SKM-1 treated with dmso at 0.1 percent for 144 hours (cell line): ENCODE results near the gene LTC4S.

Experiments used
- DNase-seq: peaks from one replicate; lab custom pipeline; 2025; ENCODE audit not compliant: unreplicated experiment; lab: John Stamatoyannopoulos, UW

Gene LTC4S

DNA sequence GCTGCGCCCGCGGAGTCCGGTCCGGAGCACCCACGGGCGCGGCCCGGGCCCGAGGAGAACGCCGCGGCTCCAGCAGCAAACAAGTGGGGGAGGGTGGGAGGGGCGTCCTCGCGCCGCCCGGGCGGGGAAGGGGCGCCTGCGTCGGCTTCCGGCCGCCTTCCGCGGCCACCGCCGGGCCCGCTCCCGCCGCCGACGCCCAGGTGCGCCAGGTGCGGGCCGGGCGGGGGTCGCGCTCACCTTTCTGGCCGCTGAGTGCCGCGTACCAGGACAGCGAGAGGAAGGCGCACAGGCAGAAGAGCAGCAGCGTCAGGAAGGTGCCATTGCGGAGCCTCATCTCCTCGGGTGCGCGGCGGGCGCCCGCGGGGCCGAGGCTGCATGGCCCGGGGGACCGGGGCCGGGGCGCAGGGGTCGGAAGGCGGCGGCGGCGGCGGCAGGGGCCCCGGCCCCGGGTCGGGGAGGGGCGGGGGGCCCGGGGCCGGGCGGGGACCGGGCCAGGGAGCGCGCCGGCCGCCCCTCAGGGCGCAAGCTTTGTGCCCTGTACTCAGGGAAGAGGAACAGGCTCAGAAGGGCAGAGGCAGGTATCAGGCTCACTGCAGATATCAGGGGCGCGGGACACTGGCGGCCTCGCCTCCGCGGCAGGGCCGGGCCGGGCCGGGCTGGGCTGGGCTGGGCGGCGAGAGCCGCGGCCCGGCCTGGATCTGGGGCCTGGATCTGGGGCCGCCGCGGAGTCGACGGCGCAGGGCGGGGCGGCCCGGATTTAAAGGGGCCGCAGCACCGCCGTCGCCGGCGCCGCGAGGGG, 12.7 kb downstream of the LTC4S start, which contains the start of gene MGAT4B:
TSS of gene MGAT4B (minus strand) at position 617 of the 799 bp plus-strand sequence. CDS start at position 334, 283 bp downstream.
- DNase-seq, result peak; percentile 69

DNA sequence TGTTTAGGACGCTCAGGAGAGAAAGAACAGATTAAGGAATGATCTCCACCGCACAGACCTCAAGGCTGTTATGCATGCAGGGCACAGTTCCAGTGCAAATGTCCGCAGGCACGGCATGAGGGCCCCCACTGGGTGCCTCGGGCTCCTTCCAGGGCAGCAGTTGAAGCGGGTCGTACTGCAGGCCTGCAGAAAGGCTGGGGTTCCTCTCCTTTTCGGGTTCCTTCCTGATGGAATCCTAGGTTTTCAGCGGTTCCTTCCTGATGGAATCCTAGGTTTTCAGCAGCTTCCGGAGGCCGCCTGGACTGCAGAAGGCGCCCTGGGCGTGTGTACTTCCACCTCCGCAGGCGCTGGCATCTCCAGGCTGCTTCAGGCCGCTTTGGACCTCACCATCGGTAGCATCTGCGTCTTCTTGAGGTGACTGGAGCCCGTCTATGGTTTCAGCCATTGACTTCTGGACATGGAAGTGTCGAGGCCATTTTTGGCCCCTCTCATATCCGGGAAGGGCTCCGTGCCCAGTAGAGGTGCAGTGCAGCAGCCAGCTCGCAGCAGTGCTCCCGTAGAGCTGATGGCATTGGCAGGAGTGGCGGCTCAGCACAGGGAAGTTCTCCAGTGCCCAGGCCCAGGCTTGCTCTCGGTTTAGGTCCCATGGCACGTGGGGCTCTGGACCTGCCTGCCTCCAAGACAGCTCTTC, 18.5 kb downstream of the LTC4S start:
- DNase-seq, result no peak

DNA sequence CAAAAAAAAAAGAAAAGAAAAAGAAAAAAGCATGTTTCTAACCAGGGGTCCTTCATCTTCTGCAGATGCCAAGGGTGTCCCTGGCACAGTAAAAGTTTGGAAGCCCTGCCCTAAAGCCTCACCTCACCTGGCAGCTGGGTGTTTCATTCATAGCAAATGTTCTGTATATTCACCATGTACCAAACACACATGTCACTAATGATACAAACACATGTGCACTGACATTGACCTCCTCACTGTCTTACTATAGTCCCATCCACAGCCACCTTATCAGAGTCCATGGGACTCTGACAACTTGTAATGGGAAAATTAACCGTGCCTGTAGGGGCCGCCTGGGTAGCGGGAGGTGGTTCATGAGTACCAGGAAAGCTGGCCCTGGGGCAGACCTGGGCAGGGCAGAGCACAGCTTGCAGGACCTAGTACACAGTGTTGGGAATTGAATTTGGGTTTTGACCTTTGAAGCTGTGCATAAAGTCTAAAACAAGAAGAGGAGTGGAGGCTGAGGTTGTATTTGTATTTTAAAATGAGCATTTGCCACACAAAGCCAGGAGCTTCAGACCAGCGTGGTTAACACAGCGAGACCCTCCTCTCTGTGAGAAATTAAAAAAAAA, 19.3 kb downstream of the LTC4S start:
- DNase-seq, result no peak

DNA sequence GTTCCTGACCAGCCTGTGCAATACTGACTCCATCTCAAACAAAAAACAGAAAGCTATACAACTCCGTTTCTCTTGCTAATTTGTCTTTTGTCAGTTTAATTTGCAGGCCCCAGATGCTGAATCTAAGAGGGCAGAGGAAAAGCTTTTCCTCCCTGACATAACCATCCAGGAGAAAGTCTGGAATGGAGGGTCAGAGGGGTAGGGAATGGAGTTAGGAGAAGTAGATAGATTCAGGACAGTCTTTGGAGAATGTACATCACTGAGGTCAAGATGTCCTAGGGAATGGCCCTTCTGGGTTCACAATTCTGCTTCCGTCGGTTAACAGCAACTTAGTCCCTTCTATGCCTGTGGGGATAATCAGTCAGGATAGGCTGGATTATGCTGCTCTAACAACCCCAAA, 20.3 kb downstream of the LTC4S start:
- no peak for DNase-seq

DNA sequence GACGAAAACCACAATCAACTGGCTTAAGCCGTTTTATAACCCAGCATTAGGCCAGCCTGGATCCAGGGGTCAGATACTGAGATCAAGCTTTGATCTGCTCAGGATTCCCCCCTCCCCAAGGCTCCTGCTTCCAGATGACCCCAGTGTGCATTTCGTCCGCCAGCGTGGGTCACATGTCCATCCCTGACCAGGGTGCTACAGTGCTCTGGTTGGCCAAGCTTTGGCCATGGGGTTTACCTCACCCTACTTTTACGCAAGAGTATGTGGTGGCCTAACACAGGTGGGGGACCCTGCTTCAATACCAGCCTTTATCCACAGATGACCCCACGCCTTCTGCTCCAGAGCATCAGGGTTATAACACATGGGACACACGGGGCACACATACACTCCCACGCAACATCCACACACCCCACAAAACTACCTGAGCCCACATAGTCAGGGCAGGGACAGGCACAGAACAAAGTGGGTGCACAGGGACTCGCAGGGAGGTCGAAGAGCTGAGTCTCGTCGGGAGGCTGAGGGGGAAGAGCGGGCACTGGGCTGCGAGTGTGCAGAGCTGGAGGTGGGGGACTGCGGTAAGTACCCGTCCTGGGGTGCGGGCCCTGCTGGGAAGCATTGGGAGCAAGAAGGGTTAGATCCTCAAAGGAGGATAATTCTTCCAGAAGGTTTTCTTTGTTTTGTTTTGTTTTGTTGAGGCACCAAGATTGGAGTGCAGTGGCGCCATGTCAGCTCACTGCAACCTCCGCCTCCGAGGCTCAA, 21.9 kb downstream of the LTC4S start:
- no peak for DNase-seq

DNA sequence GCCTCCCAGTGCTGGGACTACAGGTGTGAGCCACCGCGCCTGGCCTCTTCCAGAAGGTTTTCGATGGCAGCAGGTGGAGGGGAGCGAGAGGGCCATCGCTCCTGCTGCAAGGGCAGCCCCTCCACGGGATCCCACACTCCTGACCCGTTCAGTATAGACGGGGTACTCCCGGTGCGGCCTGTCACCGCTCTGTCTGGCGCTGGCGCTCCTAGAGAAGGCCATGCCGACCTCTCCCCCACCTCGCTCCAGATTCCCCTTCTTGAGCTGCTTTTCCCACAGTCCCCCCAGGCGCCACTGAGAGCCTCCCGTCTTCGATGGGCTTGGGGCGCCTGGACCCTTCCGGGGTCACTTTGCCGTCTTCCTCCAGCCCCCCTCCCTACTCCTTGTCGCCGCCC, 22.6 kb downstream of the LTC4S start:
- no peak for DNase-seq

DNA sequence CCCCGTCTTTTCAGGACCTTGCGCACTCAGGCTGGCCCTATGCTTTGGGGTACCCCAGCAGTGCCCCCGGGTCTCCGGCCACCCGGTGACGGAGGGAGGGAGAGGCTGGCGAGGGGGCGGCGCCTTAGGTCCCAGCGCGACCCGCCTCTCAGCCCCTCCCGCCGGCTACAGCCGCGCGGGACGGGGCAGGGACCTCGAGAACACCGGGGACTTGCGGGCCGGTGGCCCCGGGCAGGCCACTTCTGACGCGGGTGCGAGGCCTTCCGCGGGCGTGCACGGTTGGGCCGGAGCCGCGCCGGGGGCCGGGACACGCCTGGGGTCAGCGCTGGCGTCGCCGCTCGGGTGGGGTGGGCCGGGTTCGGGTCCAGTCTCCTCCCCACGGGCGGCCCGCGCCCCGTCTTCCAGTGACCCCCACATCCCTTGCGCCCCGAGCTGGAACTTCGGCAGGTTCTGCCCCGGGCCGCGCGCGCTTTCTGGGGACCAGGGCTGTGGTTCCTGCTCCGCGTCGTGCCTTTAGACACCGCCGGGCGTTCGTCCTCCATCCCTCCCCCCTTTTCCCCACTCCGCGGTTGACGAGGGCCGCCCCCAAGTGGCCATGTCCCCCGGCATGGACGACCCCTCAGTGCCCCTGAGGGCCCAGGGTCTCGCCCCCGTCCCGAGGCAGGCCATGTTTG, 23.1 kb downstream of the LTC4S start:
- DNase-seq, result no peak

DNA sequence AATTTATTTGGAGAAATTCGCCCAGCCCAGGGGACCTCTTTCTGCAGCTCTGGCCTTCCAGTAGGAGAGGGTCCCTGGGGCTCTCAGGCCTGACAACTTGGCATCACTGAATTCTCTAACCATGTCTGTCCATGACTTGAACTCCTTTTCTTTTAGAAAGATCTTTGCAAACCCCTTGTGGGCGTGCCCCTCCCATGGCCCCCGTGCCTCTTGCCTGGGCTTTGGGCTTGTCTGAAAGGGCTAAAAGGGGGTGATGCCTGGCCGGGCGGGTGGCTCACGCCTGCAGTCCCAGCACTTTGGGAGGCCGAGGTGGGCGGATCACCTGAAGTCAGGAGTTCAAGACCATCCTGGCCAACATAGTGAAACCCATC, 23.7 kb downstream of the LTC4S start:
- no peak for DNase-seq

DNA sequence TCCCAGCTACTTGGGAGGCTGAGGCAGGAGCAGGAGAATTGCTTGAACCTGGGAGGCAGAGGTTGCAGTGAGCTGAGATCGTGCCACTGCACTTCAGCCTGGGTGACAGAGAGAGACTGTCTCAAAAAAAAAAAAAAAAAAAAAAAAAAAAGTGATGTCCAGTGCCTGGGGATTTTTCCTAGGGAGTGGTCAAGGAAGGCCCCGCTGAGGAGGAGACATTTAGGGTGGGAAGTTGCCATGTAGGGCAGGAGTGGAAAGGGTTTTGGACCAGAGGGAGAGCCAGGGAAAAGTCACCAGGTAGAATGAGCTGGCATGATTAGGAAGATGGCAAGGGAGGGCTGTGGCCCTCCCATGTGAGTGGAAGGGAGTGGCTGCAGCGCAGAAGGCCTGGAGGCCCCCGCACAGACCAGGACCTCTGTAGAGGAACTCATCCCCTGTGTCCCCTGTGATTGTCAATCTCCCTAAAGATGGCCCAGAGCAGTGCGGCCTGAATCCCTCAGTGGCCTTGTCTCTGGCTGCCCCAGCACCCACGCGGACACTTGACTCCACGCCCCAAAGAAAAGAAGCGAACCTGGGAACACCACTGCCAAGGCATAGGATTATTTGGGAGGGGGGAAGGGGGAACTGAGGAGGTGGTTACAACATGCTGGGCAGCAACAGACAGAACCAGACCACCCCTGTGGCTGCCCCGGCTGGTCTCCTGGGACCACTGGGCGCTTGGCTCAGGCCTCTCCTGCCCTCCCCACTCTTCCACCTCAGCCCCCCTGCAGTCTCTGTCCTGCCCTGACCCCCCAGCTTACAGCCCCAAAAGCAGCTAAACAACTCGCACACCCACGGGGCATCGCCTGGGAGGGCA, 24.3 kb downstream of the LTC4S start:
- no peak for DNase-seq

DNA sequence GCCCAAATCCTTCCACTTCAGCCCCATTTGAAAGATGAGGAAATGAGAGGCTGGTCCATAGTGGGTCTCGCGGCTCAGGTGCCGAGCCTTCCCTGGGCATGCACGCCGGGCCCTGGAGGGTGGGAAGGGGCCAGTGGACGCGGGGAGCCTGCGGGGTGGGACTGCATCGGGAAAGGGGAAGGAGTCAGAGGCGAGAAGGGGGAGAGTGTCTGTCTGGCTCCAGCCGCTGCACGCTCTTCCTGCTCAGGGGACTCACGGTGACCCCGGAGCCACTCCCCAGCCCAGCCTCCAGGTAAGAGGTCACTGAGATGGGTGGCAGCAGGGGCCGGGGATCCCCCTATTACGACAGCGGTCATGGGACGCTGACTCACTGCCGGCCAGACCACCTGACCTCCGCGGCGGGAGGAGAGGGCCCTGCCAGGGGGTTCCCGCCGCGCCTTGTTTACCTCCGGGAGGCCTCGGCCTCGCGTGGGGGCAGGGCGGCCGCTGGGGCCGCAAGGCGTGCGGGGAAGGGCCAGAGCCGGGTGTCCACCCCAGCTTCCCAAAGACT, 25.0 kb downstream of the LTC4S start:
- peak; percentile 70 for DNase-seq

DNA sequence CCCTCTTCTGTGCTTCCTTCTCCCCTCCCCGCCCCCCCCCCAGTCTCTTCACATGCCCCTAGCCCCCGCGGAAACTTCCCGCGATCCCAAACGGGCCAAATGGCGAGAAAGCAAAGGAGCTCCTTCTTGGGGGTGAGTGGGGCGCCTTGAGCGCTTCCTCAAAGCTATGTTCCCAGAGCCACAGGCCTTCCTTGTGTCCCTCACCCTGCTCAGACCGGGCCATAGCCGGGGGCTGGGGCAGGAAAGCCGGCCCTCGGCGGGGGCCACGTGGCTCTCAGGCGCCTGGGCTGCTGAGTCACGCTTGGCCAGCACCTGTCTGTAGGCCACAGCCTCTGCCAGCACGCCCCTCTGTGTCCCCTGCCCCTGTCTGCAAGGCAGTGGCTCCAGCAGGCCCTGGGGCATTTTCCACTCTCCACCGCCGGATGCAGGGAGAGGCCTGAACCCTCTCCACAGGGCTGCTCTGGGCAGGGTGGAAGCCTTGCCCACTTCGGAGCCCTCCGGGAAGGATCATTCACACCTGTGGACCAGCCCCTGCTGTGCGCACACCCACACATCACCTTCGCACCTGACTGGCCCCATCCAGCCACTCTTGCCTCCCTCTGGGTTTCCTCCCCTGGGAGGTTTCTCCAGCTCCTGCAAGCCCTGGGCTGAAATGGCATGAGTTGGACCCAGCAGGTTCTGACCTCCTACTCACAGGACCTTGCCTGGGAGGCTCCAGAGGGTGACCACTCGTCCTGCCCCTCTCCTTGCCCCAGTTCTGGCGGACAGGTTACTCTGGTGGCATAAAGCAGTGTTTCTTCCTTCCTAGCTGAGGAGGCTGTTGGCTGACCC, 25.7 kb downstream of the LTC4S start:
- peak; percentile 21 for DNase-seq

DNA sequence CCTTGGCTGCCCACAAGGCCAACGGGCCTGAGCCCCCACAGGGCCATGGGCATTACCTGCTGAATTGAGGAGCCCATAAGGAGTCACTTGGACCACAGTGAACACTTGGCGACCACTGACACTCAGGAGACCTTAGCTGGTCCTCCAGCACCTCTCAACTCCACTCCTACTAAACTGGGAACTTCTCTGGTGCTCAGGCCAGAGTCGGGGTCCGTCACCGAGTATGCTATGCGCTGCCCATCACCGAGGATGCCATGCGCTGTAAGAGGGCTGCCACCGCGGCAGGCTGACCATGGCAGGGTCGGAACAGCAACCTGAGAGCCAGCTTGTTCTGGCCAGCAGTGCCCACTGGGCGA, 26.3 kb downstream of the LTC4S start:
- DNase-seq, result no peak

DNA sequence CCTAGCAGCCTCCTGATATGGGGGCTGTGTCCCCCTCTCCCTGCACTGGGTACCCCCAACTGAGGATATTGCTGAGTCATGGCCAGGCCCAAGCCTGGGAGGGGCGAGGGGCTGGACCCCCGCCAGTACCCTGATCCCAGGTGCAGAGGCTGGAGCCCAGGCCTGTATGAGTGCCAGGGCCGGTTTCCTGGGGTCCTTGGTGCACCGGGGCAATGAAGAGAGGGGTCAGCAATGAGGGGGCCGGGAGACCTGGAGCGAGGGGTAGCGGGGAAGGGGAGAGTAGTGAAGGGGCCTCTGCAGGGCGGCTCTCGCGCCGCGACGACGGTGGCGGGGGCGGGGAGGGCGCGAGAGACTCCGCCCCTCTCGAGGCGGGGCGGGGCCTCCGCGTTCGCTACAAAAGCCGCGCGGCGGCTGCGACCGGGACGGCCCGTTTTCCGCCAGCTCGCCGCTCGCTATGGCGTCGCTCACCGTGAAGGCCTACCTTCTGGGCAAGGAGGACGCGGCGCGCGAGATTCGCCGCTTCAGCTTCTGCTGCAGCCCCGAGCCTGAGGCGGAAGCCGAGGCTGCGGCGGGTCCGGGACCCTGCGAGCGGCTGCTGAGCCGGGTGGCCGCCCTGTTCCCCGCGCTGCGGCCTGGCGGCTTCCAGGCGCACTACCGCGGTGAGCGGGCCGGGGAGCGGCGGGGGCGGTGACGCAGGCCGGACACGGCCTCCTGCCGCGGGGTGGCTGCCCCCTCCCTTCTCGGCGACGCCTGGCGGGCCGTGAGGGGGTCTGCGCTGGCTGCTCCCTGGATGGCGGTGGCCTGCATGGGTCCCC, 26.9 kb downstream of the LTC4S start, which contains the start of gene SQSTM1:
TSS of gene SQSTM1 (plus strand) at position 423 of the 815 bp plus-strand sequence. CDS start at position 455, 32 bp downstream.
- peak; percentile 38 for DNase-seq

DNA sequence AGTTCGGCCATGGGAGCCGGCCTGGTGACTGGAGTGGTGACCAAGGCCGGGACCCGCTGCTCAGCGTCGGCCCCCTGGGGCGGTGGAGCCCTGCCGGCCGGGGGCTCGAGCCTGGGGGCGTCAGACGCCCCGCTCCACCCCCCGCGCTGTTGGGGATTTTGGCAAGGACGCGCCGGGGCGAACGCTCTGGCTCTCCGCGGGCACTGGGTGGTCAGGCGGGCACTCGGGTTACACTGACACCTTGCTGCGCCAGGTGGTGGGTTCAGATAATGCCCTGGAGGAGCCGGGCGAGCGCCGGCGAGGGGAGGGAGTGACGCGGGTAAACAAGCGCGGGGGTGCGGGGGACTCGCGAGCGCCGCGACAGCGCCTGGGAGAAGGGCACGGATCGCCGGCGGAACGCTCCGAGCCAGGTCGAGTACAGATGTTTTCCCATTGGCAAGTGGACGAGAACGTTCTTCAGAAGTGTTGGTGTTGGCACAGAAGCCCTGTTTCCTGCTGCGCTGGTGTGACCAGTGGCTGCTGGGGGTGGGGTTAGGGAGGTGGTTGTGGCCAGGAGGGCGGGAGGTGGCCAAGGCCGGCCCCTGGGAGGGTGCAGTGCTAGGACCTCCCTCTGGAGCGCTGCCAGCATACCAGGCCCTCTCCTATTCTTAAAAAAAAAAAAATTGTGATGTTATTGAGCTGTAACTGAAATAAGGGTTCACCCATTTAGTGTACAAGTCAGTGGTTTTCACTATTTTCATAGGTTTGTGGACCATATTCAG, 27.7 kb downstream of the LTC4S start:
- DNase-seq, result peak; percentile 76

DNA sequence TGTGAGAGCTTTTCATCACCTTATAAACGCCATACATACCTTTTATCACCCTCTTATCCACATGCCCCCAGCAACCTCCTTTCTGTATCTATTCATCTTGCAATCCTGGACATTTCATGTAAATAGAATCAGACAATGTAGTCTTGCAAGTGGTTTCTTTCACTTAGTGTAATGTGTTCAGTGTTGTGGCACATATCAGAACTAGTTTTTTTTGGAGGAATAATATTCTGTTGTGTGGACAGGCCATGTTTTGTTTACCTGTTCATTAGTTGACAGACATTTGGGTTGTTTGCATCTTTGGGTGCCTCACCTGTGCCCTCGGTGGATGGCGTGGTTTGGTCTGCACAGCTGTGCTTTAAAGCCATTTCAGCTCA, 28.3 kb downstream of the LTC4S start:
- DNase-seq, result no peak

DNA sequence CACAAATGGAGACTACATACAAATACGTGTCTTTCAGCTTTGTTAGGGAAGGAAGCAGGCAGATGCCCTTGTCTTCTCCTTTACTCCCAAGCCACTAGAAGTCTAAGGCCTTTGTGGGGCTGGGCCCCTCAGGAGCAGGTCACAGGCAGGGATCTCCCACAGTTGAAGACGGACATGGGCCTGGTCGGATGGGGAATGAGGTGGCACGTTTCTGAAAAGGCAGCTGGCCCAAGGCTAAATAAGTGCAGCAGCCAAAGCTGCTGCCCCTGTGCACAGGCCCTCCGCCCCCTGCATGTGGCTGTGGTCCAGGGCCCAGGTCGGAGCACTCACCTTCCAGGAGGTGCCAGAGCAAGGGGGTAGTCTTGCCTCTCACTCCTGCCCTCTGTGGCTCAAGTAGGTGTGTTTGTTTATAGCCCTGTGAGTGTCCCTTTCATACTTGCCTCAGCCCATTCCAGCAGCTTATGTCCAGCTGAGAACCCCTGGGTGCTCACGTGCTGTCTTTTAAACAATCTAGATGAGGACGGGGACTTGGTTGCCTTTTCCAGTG, 28.7 kb downstream of the LTC4S start:
- no peak for DNase-seq
